ENCODE measurements around the gene USP15.

Gene USP15

DNA sequence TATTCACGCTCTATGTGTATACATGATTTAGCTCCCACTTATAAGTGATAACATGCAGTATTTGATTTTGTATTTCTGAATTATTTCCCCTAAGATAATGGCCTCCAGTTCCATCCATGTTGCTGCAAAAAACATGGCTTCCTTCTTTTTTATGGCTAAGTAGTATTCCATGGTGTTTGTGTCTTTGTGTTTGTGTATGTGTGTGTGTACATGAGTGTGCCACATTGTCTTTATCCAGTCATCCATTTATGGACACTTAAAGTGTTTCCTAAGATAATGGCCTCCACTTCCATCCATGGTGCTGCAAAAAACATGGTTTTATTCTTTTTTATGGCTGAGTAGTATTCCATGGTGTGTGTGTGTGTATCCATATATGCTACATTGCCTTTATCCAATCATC, 25.1 kb downstream of the USP15 start:
- no peak for DNase-seq

- no peak for DNase-seq
These were observed 28.1 kb downstream of the USP15 start for GRCh38 chr12:62288328-62288727.

GRCh38 chr12:62290846-62291245, 30.6 kb downstream of the USP15 start:
- no peak for DNase-seq

GRCh38 chr12:62291864-62292760, 31.9 kb downstream of the USP15 start:
- DNase-seq, result no peak

GRCh38 chr12:62292761-62293344, 32.6 kb downstream of the USP15 start:
- no peak for DNase-seq

DNA sequence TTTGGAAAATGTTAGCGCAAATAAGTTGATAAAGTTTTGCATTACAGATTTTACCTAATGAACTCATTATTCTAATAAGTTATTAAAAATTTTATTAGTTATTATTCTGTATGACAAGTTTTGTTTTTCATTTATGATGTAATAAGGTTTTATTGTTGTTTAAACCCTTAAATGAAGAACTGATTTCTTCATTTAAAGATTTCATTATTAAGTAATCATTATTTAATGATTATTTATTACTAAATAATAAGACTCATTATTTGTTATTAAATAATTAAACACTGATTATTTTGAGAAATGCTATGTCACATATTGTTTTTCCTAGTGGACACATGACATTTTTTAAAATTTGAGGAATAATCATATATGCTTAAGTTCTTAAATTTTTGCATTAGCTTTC, 34.2 kb downstream of the USP15 start:
- DNase-seq, result no peak

DNA sequence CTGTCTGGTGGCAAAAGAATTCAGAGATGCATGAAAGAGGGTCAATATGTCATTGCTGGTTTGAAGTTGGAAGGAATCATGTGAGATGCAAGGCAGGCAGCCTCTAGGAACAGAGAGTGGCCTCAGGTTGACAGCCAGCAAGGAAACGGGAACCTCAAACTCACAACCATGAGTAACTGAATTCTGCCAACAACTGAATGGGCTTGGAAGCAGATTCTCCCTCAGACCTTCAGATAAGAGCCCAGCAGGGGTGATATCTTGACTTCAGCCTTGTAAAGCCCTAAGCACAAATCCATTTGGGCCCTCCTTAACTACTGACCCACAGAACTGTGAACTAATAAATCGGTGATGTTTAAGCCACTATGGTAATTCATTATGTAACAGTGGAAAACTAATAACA, 35.8 kb downstream of the USP15 start:
- DNase-seq, result no peak

GRCh38 chr12:62297321-62297720, 37.1 kb downstream of the USP15 start:
- DNase-seq, result no peak

- DNase-seq, result no peak
These were observed 39.4 kb downstream of the USP15 start for GRCh38 chr12:62299617-62300016.

GRCh38 chr12:62301080-62301798, 41.0 kb downstream of the USP15 start:
- no peak for DNase-seq

DNA sequence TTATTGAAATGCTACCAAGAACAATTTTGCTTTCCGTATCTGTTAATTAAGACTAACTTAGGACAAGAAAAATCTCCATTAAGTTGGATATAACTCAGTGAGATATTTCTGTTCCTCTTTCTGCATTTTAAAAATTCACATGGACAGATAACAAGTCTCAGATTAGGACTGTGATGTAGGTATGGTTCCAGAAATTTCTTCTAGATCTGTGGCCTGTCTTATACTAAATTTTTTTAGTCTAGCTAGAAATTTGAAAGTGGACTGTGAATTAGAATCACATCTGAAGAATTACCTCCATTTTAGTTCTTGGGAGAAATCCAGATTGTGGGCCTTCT, 41.6 kb downstream of the USP15 start:
- no peak for DNase-seq

GRCh38 chr12:62304560-62304959, 44.4 kb downstream of the USP15 start:
- no peak for DNase-seq

DNA sequence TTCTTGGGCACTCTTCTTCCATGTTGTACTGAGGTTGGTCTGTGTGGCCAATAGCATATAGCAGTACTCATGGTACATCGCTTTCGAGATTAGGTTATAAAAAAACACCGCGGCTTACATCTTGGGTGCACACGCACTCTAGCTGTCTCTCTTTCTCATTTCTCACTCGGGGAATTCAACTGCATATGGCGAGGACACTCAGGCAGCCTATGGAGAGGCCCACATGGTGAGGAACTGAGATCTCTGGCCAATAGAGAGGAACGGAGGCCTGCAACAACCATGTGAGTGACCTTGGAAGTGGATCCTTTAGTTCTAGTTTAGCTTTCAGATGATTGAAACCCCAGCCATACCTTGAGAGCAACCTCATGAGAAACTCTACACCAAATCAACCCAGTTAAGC, 45.6 kb downstream of the USP15 start:
- no peak for DNase-seq

DNA sequence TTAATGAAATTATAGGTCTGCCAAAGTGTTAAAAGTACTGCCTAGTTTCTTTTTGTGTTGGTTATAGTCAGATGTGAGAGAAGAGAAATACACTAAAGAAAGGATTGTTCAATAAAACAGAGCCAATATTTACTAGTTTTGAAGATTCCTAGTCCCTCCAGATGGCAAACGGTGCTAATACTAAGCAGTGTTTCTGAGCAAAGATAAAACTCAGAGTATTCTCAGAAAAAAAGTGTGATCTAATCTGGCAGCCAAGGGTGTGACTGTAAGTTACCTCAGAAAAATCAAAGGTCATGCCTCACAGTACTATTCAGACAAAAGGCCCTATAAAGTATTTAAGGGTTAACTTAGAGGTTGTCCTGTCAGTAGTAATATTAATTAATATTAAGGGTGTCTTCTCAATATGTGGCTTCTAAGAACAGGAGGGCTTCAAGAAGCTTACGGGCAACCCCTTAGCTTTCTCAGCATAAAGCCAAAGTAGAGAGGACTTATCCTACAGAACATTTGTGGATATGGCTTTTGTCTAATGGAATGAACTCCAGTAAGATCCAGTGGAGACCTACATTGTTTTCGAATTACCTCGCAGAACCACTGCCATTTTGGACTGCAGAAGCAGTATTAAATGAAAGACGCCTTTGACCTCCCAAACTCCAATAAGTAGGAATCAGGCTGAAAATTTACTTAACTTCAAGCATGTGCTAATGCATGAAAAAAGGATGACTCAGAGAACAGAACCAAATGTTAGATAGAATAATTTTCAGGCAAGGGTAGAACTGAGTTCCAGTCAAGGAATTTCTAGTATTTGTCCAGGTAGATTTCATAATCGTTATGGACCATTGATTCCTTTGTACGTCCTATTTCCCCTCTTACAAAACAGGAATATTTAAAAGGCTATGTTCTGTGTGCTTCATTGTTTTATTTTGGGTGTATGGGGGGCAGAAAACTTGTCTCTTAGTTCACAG, 46.6 kb downstream of the USP15 start:
- DNase-seq, result no peak

GRCh38 chr12:62308201-62308600, 48.0 kb downstream of the USP15 start:
- DNase-seq, result no peak

- no peak for DNase-seq
These were observed 53.6 kb downstream of the USP15 start for GRCh38 chr12:62313727-62314380.

GRCh38 chr12:62317017-62317416, 56.8 kb downstream of the USP15 start:
- no peak for DNase-seq

DNA sequence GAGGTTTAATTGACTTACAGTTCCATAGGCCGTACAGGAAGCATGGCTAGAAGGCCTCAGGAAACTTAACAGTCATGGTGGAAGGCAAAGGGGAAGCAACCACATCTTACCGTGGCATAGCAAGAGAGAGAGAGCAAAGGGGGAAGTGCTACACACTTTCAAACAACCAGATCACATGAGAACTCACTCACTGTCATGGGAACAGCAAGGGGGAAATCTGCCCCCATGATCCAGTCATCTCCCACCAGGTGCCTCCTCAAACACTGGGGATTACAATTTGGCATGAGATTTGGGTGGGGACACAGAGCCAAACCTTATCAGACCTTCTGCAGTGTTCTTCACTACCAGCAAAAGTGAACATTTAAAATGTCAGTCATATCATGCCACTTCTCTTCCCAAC, 58.9 kb downstream of the USP15 start:
- no peak for DNase-seq

GRCh38 chr12:62320054-62320453, 59.9 kb downstream of the USP15 start:
- DNase-seq, result no peak

DNA sequence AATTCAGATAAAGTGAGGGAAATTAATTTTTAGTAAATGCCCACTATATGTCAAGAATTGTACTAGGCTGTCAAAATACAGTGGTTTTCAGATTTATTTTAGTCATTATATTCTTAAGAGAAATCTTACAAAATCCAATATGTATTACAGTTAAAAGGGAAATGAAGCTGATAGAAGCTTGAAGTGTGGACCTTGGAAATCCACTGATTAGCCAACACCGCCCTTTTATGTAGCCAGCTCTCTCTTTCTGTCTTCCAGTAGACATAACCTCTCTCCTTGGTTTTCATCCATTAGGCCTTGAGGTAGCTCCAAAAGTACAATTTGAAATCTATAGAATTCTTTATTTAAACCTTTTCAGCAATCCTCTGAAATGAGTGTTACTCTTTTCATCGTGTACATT, 63.2 kb downstream of the USP15 start:
- DNase-seq, result no peak

DNA sequence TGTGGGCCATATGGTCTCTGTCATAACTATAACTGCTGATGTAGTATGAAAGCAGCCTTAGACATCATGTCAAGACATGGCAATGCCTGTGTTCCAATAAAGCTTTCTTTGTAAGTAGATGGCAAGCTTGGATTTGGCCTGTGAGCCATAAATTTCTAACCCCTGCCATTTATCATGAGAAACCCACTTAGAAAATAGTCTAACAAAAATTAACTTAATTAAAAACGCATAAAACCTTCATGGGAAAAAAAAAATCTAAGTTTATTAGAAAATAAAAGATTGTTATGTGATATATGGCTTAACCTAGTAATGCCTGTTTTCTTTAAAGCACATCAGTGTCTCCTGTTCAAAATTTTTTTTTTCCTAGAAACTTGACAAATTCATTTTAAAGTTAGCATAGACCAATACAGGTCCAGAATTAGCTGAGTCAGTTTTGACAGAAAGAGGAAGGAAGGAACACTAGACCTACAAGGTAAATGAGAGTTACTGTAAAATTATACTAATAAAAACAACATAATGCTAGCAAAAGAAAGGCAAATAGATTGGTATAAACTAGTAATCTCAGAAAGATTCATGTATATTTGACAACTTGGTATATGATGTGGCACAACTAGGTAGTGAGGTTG, 68.2 kb downstream of the USP15 start:
- no peak for DNase-seq

DNA sequence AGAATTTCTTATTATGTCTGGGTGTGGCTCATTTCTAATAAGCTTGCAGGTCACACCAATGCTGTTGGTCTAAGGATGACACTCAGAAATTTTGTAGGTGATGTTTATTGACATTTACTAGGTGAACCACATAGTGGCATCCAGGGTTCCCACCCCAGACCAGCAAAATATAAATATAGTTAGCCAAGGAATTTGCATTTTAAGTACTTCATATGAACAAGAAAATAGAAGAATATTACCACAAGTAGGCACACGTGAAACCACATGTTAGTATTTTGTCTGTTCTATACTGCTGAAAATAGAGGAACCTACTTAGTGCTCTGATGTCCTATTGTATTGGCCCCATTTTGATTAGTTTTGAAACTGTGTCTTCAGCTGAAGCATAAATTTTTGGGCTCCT, 71.1 kb downstream of the USP15 start:
- no peak for DNase-seq

Measured in NCI-H1092 (cell line).